IMR-90 (cell line): Measurements from ENCODE around the gene CEACAM1. TPM values are rescaled to one million over a fixed set of nuclear protein-coding genes. Genes with fewer than 3 reads are reported as not detected.
"Not testable (repeated sequence)": the region's sequence is repeated elsewhere in the genome, so short reads cannot be mapped to it uniquely, and the experiment has no call there.

Experiments used
- ATAC-seq: fragments of 200-7000 bp; cut with Tn5 transposase; 2 replicates; pipeline ENCODE4 v1.9.1; 2020; ENCODE audit warnings: low read depth, mild to moderate bottlenecking, moderate library complexity
- BruUV-seq: library from RNA; stranded (reverse); fragments of 400-500 nt; replicated peaks from 2 replicates; lab custom pipeline; 2021; lab: Mats Ljungman, UMichigan
- CTCF ChIA-PET: fragments of 300-600 bp; formaldehyde crosslinking; extraction: SDS; loops from one replicate; lab custom pipeline; 2021; ENCODE audit warnings: antibody characterized with exemption; lab: Yijun Ruan, JAX
- POLR2A ChIA-PET: fragments of 300-600 bp; sonication (Branson Sonifier 250); formaldehyde crosslinking; loops from one replicate; lab custom pipeline; 2022; ENCODE audit warnings: antibody characterized with exemption; ENCODE audit not compliant: unreplicated experiment; lab: Charles Lee
- DNase-seq: peaks from one replicate; pipeline ENCODE4 v3.0.0; 2013
- H2AFZ ChIP-seq: replicated peaks from 2 replicates; pipeline ENCODE3; 2013; ENCODE audit warnings: low read length, mild to moderate bottlenecking; ENCODE audit not compliant: poor library complexity
- H2AK5ac ChIP-seq: 2 replicates; pipeline ENCODE4 v1.6.1; 2013; ENCODE audit warnings: low read depth, low read length, inconsistent platforms
- H2AK9ac ChIP-seq: replicated peaks from 2 replicates; pipeline ENCODE3; 2013; ENCODE audit warnings: mild to moderate bottlenecking, low read depth, low read length, moderate library complexity; ENCODE audit not compliant: poor library complexity
- H2BK120ac ChIP-seq: 2 replicates; pipeline ENCODE4 v1.6.1; 2013; ENCODE audit warnings: low read depth, low read length, inconsistent platforms
- H2BK15ac ChIP-seq: 3 replicates; pipeline ENCODE4 v1.6.1; 2013; ENCODE audit warnings: low read depth, low read length, inconsistent platforms
- H2BK20ac ChIP-seq: 2 replicates; pipeline ENCODE4 v1.6.1; 2013; ENCODE audit warnings: low read depth, mild to moderate bottlenecking, inconsistent platforms, low read length, moderate library complexity
- H2BK5ac ChIP-seq: 2 replicates; pipeline ENCODE4 v1.6.1; 2013; ENCODE audit warnings: mild to moderate bottlenecking, low read depth, low read length, inconsistent platforms; ENCODE audit not compliant: poor library complexity, severe bottlenecking
- H3K14ac ChIP-seq: replicated peaks from 2 replicates; pipeline ENCODE4 v1.6.1; 2013; ENCODE audit warnings: low read depth, low read length, inconsistent platforms
- H3K18ac ChIP-seq: 2 replicates; pipeline ENCODE4 v1.6.1; 2013; ENCODE audit warnings: low read depth, low read length, control low read depth
- H3K23ac ChIP-seq: 2 replicates; pipeline ENCODE4 v1.6.1; 2013; ENCODE audit warnings: low read depth, low read length, inconsistent platforms
- H3K27ac ChIP-seq: 2 replicates; pipeline ENCODE4 v1.5.1; 2013; ENCODE audit warnings: mild to moderate bottlenecking, control low read depth, low read length; ENCODE audit not compliant: insufficient read depth
- H3K27me3 ChIP-seq: 2 replicates; pipeline ENCODE4 v1.6.1; 2013; ENCODE audit warnings: low read length; ENCODE audit not compliant: control insufficient read depth, insufficient read depth
- H3K36me3 ChIP-seq: 2 replicates; pipeline ENCODE4 v1.6.1; 2013; ENCODE audit warnings: low read length, mixed read lengths; ENCODE audit not compliant: control insufficient read depth, insufficient read depth
- H3K4ac ChIP-seq: 2 replicates; pipeline ENCODE4 v1.6.1; 2013; ENCODE audit warnings: low read depth, low read length, inconsistent platforms
- H3K4me1 ChIP-seq: 2 replicates; pipeline ENCODE4 v1.6.1; 2013; ENCODE audit warnings: low read length, mixed read lengths; ENCODE audit not compliant: control insufficient read depth, insufficient read depth
- H3K4me2 ChIP-seq: 2 replicates; pipeline ENCODE4 v1.6.1; 2013; ENCODE audit warnings: low read depth, mild to moderate bottlenecking, control low read depth, low read length, moderate library complexity
- H3K4me3 ChIP-seq: 2 replicates; pipeline ENCODE4 v1.5.1; 2013; ENCODE audit warnings: low read depth, mild to moderate bottlenecking, control low read depth, low read length, moderate library complexity; ENCODE audit not compliant: insufficient read depth
- H3K56ac ChIP-seq: 2 replicates; pipeline ENCODE4 v1.6.1; 2013; ENCODE audit warnings: low read length, inconsistent platforms; ENCODE audit not compliant: insufficient read depth; ENCODE audit errors: extremely low read depth
- H3K79me1 ChIP-seq, 2 experiments: 2 replicates each; pipeline ENCODE4 v1.6.1; 2013; ENCODE audit warnings: low read length in 2 of 2, inconsistent platforms in 1 of 2, low read depth in 1 of 2
- H3K9ac ChIP-seq: 2 replicates; pipeline ENCODE4 v1.6.1; 2013; ENCODE audit warnings: low read depth, low read length, control low read depth
- H3K9me1 ChIP-seq: 2 replicates; pipeline ENCODE4 v1.6.1; 2013; ENCODE audit warnings: low read length, inconsistent platforms; ENCODE audit not compliant: insufficient read depth
- H3K9me3 ChIP-seq: 2 replicates; pipeline ENCODE4 v1.6.1; 2013; ENCODE audit warnings: low read length; ENCODE audit not compliant: control insufficient read depth, insufficient read depth
- H4K20me1 ChIP-seq: 2 replicates; pipeline ENCODE4 v1.6.1; 2013; ENCODE audit warnings: low read length, inconsistent platforms; ENCODE audit not compliant: insufficient read depth
- H4K5ac ChIP-seq: 2 replicates; pipeline ENCODE4 v1.6.1; 2013; ENCODE audit warnings: mild to moderate bottlenecking, low read depth, low read length, control low read depth
- H4K8ac ChIP-seq, 2 experiments: 2 replicates each; pipeline ENCODE4 v1.6.1; 2013; ENCODE audit warnings: low read depth in 2 of 2, low read length in 2 of 2, control low read depth in 1 of 2, inconsistent platforms in 1 of 2
- H4K91ac ChIP-seq: 2 replicates; pipeline ENCODE4 v1.6.1; 2013; ENCODE audit warnings: low read depth, low read length, inconsistent platforms; ENCODE audit not compliant: insufficient read depth
- WGBS, 2 experiments: methylation state at CpG; one replicate each; pipeline versions ENCODE4 v1.1.5 to v1.1.7; 2013; ENCODE audit warnings: missing lambda C conversion rate in 2 of 2; ENCODE audit not compliant: insufficient read length in 1 of 2; ENCODE audit errors: extremely low coverage in 2 of 2; 5-methylcytosine and 5-hydroxymethylcytosine counted together
- dilution Hi-C: fragments of 300-500 bp; cut with HindIII; formaldehyde crosslinking; loops from one replicate; pipeline ENCODE4 v1.14.3; 2018; ENCODE audit warnings: low sequenced_read_pairs; ENCODE audit not compliant: unreplicated experiment
- in situ Hi-C: fragments of 300-500 bp; cut with MboI; formaldehyde crosslinking; loops from 3 replicates; pipeline ENCODE4 v1.14.3; 2019; ENCODE audit warnings: low sequenced_read_pairs, inconsistent platforms, mixed read lengths
- intact Hi-C: fragments of 100-400 bp; cut with micrococcal nuclease; formaldehyde crosslinking; loops from 2 replicates; pipeline ENCODE4 v1.10.0; 2022
- polyA plus RNA-seq, 3 experiments: library from polyadenylated mRNA; depleted of rRNA; stranded (reverse); fragments of >200 nt; gene quantifications; 2 replicates each; pipeline ENCODE4 v1.2.3, GENCODE V29; 2012; ENCODE audit warnings: low replicate concordance in 1 of 3
- total RNA-seq: library from RNA; depleted of rRNA; stranded (reverse); fragments of >200 nt; gene quantifications from 2 replicates; pipeline ENCODE4 v1.2.3, GENCODE V29; 2012
- TF ChIP-seq, protein P1 (sequence below): fragments of 150-350 bp; IDR thresholded peaks from 2 replicates; pipeline ENCODE4 v1.6.1; 2016; ENCODE audit warnings: low read depth, mild to moderate bottlenecking, low read length, moderate library complexity, borderline replicate concordance
- TF ChIP-seq, protein P2 (sequence below): fragments of 150-350 bp; IDR thresholded peaks from 2 replicates; pipeline ENCODE4 v1.6.1; 2017; ENCODE audit warnings: mild to moderate bottlenecking, antibody characterized with exemption, low read length, low read depth

The CEACAM1 gene
- total and polyA plus RNA-seq, 2 of the 4 experiments (the other 2 are of a cell fraction) = not detected

GRCh38 chr19:42552086-42553065 lies 24.1 kb upstream of the CEACAM1 start:
- Histone ChIP-seq H3K56ac (no peak overlapping the region), H3K79me1 (no peaks in the 10 kb centered on the region), H2BK15ac (no peak overlapping the region), H4K91ac (no peak overlapping the region), H2AK9ac (no peak overlapping the region), H2AFZ (no peak overlapping the region), H3K18ac (no peak overlapping the region), H3K27me3 (peaks cover 39% of the 10 kb centered on the region), H3K27ac (no peak overlapping the region), H2BK120ac (no peak overlapping the region), H3K23ac (no peak overlapping the region), H4K5ac (no peak overlapping the region), H3K9me1 (no peaks in the 10 kb centered on the region), H2BK5ac (no peak overlapping the region), H3K36me3 (no peaks in the 10 kb centered on the region), H4K8ac (no peak overlapping the region), H3K9me3 (peaks cover 10% of the 10 kb centered on the region), H3K4me3 (no peak overlapping the region), H4K20me1 (no peaks in the 10 kb centered on the region; the same call in 1 of the 2 replicates), H2AK5ac (no peak overlapping the region), H3K4ac (no peak overlapping the region), H3K4me1 (no peaks in the 10 kb centered on the region), H3K14ac (no peak overlapping the region), H3K4me2 (no peak overlapping the region), H3K9ac (no peak overlapping the region), H2BK20ac (no peak overlapping the region)
- CTCF ChIA-PET = no interaction called here
- TF ChIP-seq, protein P1, sequence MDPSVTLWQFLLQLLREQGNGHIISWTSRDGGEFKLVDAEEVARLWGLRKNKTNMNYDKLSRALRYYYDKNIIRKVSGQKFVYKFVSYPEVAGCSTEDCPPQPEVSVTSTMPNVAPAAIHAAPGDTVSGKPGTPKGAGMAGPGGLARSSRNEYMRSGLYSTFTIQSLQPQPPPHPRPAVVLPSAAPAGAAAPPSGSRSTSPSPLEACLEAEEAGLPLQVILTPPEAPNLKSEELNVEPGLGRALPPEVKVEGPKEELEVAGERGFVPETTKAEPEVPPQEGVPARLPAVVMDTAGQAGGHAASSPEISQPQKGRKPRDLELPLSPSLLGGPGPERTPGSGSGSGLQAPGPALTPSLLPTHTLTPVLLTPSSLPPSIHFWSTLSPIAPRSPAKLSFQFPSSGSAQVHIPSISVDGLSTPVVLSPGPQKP = no peak
- TF ChIP-seq, protein P2, sequence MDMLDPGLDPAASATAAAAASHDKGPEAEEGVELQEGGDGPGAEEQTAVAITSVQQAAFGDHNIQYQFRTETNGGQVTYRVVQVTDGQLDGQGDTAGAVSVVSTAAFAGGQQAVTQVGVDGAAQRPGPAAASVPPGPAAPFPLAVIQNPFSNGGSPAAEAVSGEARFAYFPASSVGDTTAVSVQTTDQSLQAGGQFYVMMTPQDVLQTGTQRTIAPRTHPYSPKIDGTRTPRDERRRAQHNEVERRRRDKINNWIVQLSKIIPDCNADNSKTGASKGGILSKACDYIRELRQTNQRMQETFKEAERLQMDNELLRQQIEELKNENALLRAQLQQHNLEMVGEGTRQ = no peak
- intact Hi-C loops (no loop called here), dilution Hi-C loops (no loop called here), in situ Hi-C loops (no loop called here)
- 0% methylated on average over 1 of the region's 8 CpGs; no CpG with 5 or more reads in 1 of the 2 experiments for WGBS, 2 experiments
- no peak for DNase-seq
- BruUV-seq = no TSS peak
- POLR2A ChIA-PET = no interaction called here
- no peak for ATAC-seq

- H2AK9ac ChIP-seq, H4K8ac ChIP-seq, H3K36me3 ChIP-seq, intact Hi-C loops, H3K4me3 ChIP-seq, H2AFZ ChIP-seq, H3K18ac ChIP-seq, CTCF ChIA-PET, H4K91ac ChIP-seq, H2BK20ac ChIP-seq, DNase-seq, H3K23ac ChIP-seq, H2AK5ac ChIP-seq, H3K9ac ChIP-seq, H3K4me1 ChIP-seq, H2BK5ac ChIP-seq, BruUV-seq, ATAC-seq, in situ Hi-C loops, H4K20me1 ChIP-seq, H3K27ac ChIP-seq, H2BK120ac ChIP-seq, H2BK15ac ChIP-seq, H4K5ac ChIP-seq, H3K4me2 ChIP-seq, H3K56ac ChIP-seq, POLR2A ChIA-PET, H3K79me1 ChIP-seq, H3K9me3 ChIP-seq, H3K4ac ChIP-seq, H3K9me1 ChIP-seq, dilution Hi-C loops, H3K14ac ChIP-seq: not testable (repeated sequence)
- no CpG with 5 or more reads among the region's 6 CpGs for WGBS, 2 experiments
- peaks cover 38% of the 10 kb centered on the region for H3K27me3 ChIP-seq
Measured at GRCh38 chr19:42550521-42550920, 22.2 kb upstream of the CEACAM1 start.
